K562 (cell line): ENCODE results near the gene FRMPD1. TPM values are rescaled to one million over a fixed set of nuclear protein-coding genes. Genes with fewer than 3 reads are reported as not detected.

Source experiments
- BCOR ChIP-seq: fragments of 450-650 bp; IDR thresholded peaks from 2 replicates; pipeline ENCODE4 v1.6.1; 2016
- BRF1 ChIP-seq: IDR thresholded peaks from 3 replicates; pipeline ENCODE4 v1.6.1; 2011; ENCODE audit warnings: borderline replicate concordance, mild to moderate bottlenecking; ENCODE audit not compliant: insufficient read length; ENCODE audit errors: extremely low read depth
- CEBPB ChIP-seq: fragments of 450-650 bp; IDR thresholded peaks from 2 replicates; pipeline ENCODE4 v1.6.1; 2016; ENCODE audit warnings: missing genetic modification characterization, missing compliant biosample characterization
- CEBPG ChIP-seq, 3 experiments: fragments of 200-800 bp in 1 of 3; sonication (Bioruptor generic) in 1 of 3; sonication (generic) in 1 of 3; formaldehyde crosslinking in 1 of 3; IDR thresholded peaks in 2 of 3; conservative IDR thresholded peaks in 1 of 3; 2 replicates each; pipeline versions ENCODE4 v1.6.1 to v1.8.0; 2016 to 2022; ENCODE audit warnings: missing compliant biosample characterization in 2 of 3, missing genetic modification characterization in 2 of 3, mild to moderate bottlenecking in 1 of 3, missing genetic modification reagents in 1 of 3
- CREB5 ChIP-seq: fragments of 250-450 bp; sonication (Bioruptor Pico); IDR thresholded peaks from 2 replicates; pipeline ENCODE4 v1.5.0; 2020; ENCODE audit warnings: mild to moderate bottlenecking
- CTBP1 ChIP-seq: fragments of 450-650 bp; IDR thresholded peaks from 2 replicates; pipeline ENCODE4 v1.6.1; 2016; ENCODE audit warnings: borderline replicate concordance
- DIDO1 ChIP-seq: fragments of 450-650 bp; IDR thresholded peaks from 2 replicates; pipeline ENCODE4 v1.6.1; 2016; ENCODE audit warnings: low read depth, missing biosample characterization, missing genetic modification characterization
- ELF1 ChIP-seq: fragments of 200-800 bp; sonication (Bioruptor generic); IDR thresholded peaks from 2 replicates; pipeline ENCODE4 v1.6.1; 2016; ENCODE audit warnings: missing genetic modification characterization, missing compliant biosample characterization
- GABPB1 ChIP-seq: sonication (generic); formaldehyde crosslinking; IDR thresholded peaks from 2 replicates; pipeline ENCODE4 v1.8.0; 2022; ENCODE audit warnings: mild to moderate bottlenecking, missing genetic modification reagents
- MEF2A ChIP-seq: IDR thresholded peaks from 2 replicates; pipeline ENCODE4 v1.6.1; 2011; ENCODE audit warnings: low read depth, mild to moderate bottlenecking, low read length, moderate library complexity; ENCODE audit not compliant: control insufficient read depth
- MIER1 ChIP-seq: fragments of 450-650 bp; IDR thresholded peaks from 2 replicates; pipeline ENCODE4 v1.6.1; 2016; ENCODE audit warnings: antibody characterized with exemption, mild to moderate bottlenecking, low read depth
- PRPF4 ChIP-seq: fragments of 200-400 bp; formaldehyde crosslinking; IDR thresholded peaks from one replicate; pipeline ENCODE4 v1.6.1; 2017; ENCODE audit warnings: low read length, low read depth, mild to moderate bottlenecking; ENCODE audit not compliant: insufficient read depth, poor library complexity, severe bottlenecking
- RB1 ChIP-seq: fragments of 450-650 bp; IDR thresholded peaks from 2 replicates; pipeline ENCODE4 v1.6.1; 2017; ENCODE audit warnings: low read depth, mild to moderate bottlenecking
- SMAD2 ChIP-seq: fragments of 150-350 bp; IDR thresholded peaks from 2 replicates; pipeline ENCODE4 v1.6.1; 2014; ENCODE audit warnings: low read depth, mild to moderate bottlenecking, low read length
- SRSF3 ChIP-seq: fragments of 200-400 bp; formaldehyde crosslinking; IDR thresholded peaks from 2 replicates; pipeline ENCODE4 v1.6.1; 2016; ENCODE audit warnings: mild to moderate bottlenecking, low read length, moderate library complexity; ENCODE audit not compliant: insufficient read depth
- USF2 ChIP-seq: sonication (generic); formaldehyde crosslinking; IDR thresholded peaks from 2 replicates; pipeline ENCODE4 v1.5.0; 2020; ENCODE audit warnings: missing genetic modification reagents
- ZBED1 ChIP-seq: IDR thresholded peaks from 2 replicates; pipeline ENCODE4 v1.6.1; 2014
- ZNF143 ChIP-seq: sonication (generic); formaldehyde crosslinking; IDR thresholded peaks from 2 replicates; pipeline ENCODE4 v1.9.0; 2022; ENCODE audit warnings: mild to moderate bottlenecking, missing genetic modification reagents
- ZNF224 ChIP-seq: sonication (generic); formaldehyde crosslinking; IDR thresholded peaks from 2 replicates; pipeline ENCODE4 v1.8.0; 2022; ENCODE audit warnings: mild to moderate bottlenecking, missing genetic modification reagents
- ZNF431 ChIP-seq: sonication (generic); formaldehyde crosslinking; IDR thresholded peaks from 2 replicates; pipeline ENCODE4 v1.8.0; 2022; ENCODE audit warnings: mild to moderate bottlenecking, missing genetic modification reagents
- ZNF436 ChIP-seq: fragments of 250-450, 450-650 bp; sonication (Bioruptor Pico); formaldehyde crosslinking; IDR thresholded peaks from 2 replicates; pipeline ENCODE4 v1.7.0; 2020; ENCODE audit warnings: mild to moderate bottlenecking
- polyA plus RNA-seq, 8 experiments: library from polyadenylated mRNA; depleted of rRNA in 4 of 8; stranded (reverse) in 5 of 8; unstranded in 3 of 8; fragments of >200 nt; fragmentation: Nextera tagmentation in 2 of 8; fragmentation: Illumina TruSeq in 1 of 8; extraction: Ambion mirVana in 2 of 8; extraction: Trizol in 1 of 8; gene quantifications; 2 replicates each; pipeline versions ENCODE4 v1.2.1 to v1.2.3, GENCODE V29; 2011 to 2014; ENCODE audit warnings: inconsistent platforms in 1 of 8, missing spikeins in 1 of 8
- total RNA-seq, 7 experiments: library from RNA; depleted of rRNA in 6 of 7; stranded (reverse); fragments of >200 nt in 6 of 7; fragmentation: Illumina TruSeq in 2 of 7; extraction: Trizol in 2 of 7; gene quantifications; 2 replicates each; pipeline versions ENCODE4 v1.2.1 to v1.2.3, GENCODE V29; 2011 to 2021; ENCODE audit warnings: low replicate concordance in 1 of 7
- TF ChIP-seq, protein P1 (sequence below): fragments of 450-650 bp; IDR thresholded peaks from 2 replicates; pipeline ENCODE4 v1.6.1; 2016; ENCODE audit warnings: antibody characterized with exemption
- TF ChIP-seq, protein P2 (sequence below): fragments of 250-450 bp; sonication (Bioruptor Pico); IDR thresholded peaks from 2 replicates; pipeline ENCODE4 v1.4.0; 2020; ENCODE audit warnings: mild to moderate bottlenecking, moderate library complexity, borderline replicate concordance

FRMPD1 gene
- total and polyA plus RNA-seq, 9 of the 15 experiments (the other 6 are each of a cell fraction or from before 2014, with no cell fraction given) = not detected

DNA sequence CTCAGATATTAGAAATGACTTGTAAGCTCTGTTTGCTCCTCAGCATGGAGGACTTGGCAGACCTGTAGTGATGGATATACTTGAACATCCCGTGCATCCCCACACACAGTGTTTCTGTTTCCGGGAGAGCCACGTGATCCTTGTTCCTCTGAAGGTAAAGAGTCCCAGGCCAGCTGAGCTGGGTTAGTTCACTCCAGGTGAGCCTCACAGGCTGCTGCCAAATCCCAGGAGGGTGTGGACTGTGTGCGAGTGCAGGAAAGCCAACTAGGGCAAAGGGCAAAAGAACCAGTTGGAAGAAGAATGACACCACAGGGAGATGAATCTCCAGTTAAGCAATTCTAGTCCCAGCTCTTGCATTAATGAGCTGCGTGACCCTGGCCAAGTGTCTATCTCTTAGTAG is 47.9 kb upstream of the FRMPD1 start (continued):
- TF ChIP-seq PRPF4 (no peak), ZNF436 (CRISPR knock-in tag) (no peak), SRSF3 (no peak), ZNF224 (CRISPR knock-in tag) (no peak), DIDO1 (tag) (no peak), ELF1 (tag) (no peak), RB1 (no peak), CTBP1 (peak; percentile 14; the same call in 1 of the 2 replicates), ZNF431 (CRISPR knock-in tag) (no peak), ZNF143 (CRISPR knock-in tag) (no peak), CEBPG (CRISPR knock-in tag; IDR thresholded peaks at IDR 0.05) (no peak), CEBPG (tag; conservative IDR thresholded peaks at IDR 0.05 in 1 of 2, IDR thresholded peaks at IDR 0.05 in 1 of 2) (0 out of 4 replicates have a peak, but pooled peaks of 1 of the 2 experiments have one; percentile 13), BCOR (no peak), BRF1 (no peak), CEBPB (tag) (0 out of 2 replicates have a peak, but pooled peaks have one; percentile 21), SMAD2 (no peak), ZBED1 (no peak), CREB5 (CRISPR knock-in tag) (no peak), GABPB1 (no peak), MIER1 (no peak), MEF2A (no peak), USF2 (CRISPR knock-in tag) (peak; percentile 30; the same call in 1 of the 2 replicates)
- TF ChIP-seq, protein P1, sequence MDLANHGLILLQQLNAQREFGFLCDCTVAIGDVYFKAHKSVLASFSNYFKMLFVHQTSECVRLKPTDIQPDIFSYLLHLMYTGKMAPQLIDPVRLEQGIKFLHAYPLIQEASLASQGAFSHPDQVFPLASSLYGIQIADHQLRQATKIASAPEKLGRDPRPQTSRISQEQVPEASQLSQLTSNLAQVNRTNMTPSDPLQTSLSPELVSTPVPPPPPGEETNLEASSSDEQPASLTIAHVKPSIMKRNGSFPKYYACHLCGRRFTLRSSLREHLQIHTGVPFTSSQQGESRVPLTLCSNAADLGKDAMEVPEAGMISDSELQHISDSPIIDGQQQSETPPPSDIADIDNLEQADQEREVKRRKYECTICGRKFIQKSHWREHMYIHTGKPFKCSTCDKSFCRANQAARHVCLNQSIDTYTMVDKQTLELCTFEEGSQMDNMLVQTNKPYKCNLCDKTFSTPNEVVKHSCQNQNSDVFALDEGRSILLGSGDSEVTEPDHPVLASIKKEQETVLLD = no peak
- TF ChIP-seq, protein P2, sequence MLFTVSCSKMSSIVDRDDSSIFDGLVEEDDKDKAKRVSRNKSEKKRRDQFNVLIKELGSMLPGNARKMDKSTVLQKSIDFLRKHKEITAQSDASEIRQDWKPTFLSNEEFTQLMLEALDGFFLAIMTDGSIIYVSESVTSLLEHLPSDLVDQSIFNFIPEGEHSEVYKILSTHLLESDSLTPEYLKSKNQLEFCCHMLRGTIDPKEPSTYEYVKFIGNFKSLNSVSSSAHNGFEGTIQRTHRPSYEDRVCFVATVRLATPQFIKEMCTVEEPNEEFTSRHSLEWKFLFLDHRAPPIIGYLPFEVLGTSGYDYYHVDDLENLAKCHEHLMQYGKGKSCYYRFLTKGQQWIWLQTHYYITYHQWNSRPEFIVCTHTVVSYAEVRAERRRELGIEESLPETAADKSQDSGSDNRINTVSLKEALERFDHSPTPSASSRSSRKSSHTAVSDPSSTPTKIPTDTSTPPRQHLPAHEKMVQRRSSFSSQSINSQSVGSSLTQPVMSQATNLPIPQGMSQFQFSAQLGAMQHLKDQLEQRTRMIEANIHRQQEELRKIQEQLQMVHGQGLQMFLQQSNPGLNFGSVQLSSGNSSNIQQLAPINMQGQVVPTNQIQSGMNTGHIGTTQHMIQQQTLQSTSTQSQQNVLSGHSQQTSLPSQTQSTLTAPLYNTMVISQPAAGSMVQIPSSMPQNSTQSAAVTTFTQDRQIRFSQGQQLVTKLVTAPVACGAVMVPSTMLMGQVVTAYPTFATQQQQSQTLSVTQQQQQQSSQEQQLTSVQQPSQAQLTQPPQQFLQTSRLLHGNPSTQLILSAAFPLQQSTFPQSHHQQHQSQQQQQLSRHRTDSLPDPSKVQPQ (CRISPR knock-in tag) = no peak
